PC-3 (cell line): ENCODE results near the gene TMTC2. TPM values are rescaled to one million over a fixed set of nuclear protein-coding genes. Genes with fewer than 3 reads are reported as not detected.

Source experiments
- ATAC-seq: fragments of 200-7000 bp; cut with Tn5 transposase; 2 replicates; pipeline ENCODE4 v1.9.1; 2020; ENCODE audit warnings: mild to moderate bottlenecking, moderate library complexity
- BruUV-seq: library from RNA; stranded (reverse); fragments of 400-500 nt; replicated peaks from 2 replicates; lab custom pipeline; 2021; lab: Mats Ljungman, UMichigan
- CTCF ChIA-PET: fragments of 300-600 bp; sonication (Branson Sonifier 250); formaldehyde crosslinking; loops from one replicate; lab custom pipeline; 2022; ENCODE audit warnings: antibody characterized with exemption; lab: Charles Lee
- POLR2A ChIA-PET: fragments of 300-600 bp; sonication (Branson Sonifier 250); formaldehyde crosslinking; loops from one replicate; lab custom pipeline; 2022; ENCODE audit warnings: antibody characterized with exemption; ENCODE audit not compliant: unreplicated experiment; lab: Charles Lee
- DNase-seq: peaks from one replicate; pipeline ENCODE4 v3.0.0-alpha.2; 2015
- H2AFZ ChIP-seq: fragments of 300-600 bp; sonication (generic); 2 replicates; pipeline ENCODE4 v1.6.0; 2016; ENCODE audit warnings: antibody characterized with exemption, low read length
- H3F3A ChIP-seq: fragments of 300-600 bp; sonication (generic); one replicate; pipeline ENCODE4 v1.6.0; 2017; ENCODE audit warnings: antibody characterized with exemption, low read length, control low read depth, mild to moderate bottlenecking; ENCODE audit not compliant: unreplicated experiment
- H3K27ac ChIP-seq: fragments of 300-600 bp; sonication (generic); 2 replicates; pipeline ENCODE4 v1.5.1; 2016; ENCODE audit warnings: mild to moderate bottlenecking, low read length
- H3K27me3 ChIP-seq: fragments of 300-600 bp; sonication (generic); 2 replicates; pipeline ENCODE4 v1.6.1; 2016; ENCODE audit warnings: low read length, mixed read lengths
- H3K36me3 ChIP-seq: fragments of 300-600 bp; sonication (generic); 2 replicates; pipeline ENCODE4 v1.6.1; 2016; ENCODE audit warnings: low read depth, mixed run types, low read length, mixed read lengths
- H3K4me1 ChIP-seq: fragments of 300-600 bp; sonication (generic); 2 replicates; pipeline ENCODE4 v1.5.1; 2016; ENCODE audit warnings: low read length; ENCODE audit not compliant: insufficient read depth
- H3K4me2 ChIP-seq: fragments of 300-600 bp; sonication (generic); 2 replicates; pipeline ENCODE4 v1.6.0; 2016; ENCODE audit warnings: low read length
- H3K4me3 ChIP-seq: fragments of 300-600 bp; sonication (generic); 2 replicates; pipeline ENCODE4 v1.5.1; 2016; ENCODE audit warnings: mild to moderate bottlenecking, low read length, mixed read lengths
- H3K79me2 ChIP-seq: fragments of 300-600 bp; sonication (generic); 2 replicates; pipeline ENCODE4 v1.6.1; 2017; ENCODE audit warnings: low read length, mixed read lengths
- H3K9ac ChIP-seq: fragments of 300-600 bp; sonication (generic); 2 replicates; pipeline ENCODE4 v1.6.0; 2016; ENCODE audit warnings: mild to moderate bottlenecking, low read length
- H3K9me2 ChIP-seq: fragments of 300-600 bp; sonication (generic); replicated peaks from 2 replicates; pipeline ENCODE4 v1.6.1; 2016; ENCODE audit warnings: mixed run types, low read length, mixed read lengths
- H3K9me3 ChIP-seq: fragments of 300-600 bp; sonication (generic); 2 replicates; pipeline ENCODE4 v1.6.1; 2016; ENCODE audit warnings: low read length, mixed read lengths
- H4K20me1 ChIP-seq: fragments of 300-600 bp; sonication (generic); 2 replicates; pipeline ENCODE4 v1.6.1; 2016; ENCODE audit warnings: low read length, mixed read lengths
- CTCF ChIP-seq: fragments of 300-600 bp; sonication (generic); conservative IDR thresholded peaks from 2 replicates; pipeline ENCODE4 v1.5.1; 2017; ENCODE audit warnings: antibody characterized with exemption, low read depth, mild to moderate bottlenecking, low read length
- EZH2 ChIP-seq: fragments of 300-600 bp; sonication (generic); IDR thresholded peaks from one replicate; pipeline ENCODE4 v1.6.1; 2017; ENCODE audit warnings: antibody characterized with exemption, mild to moderate bottlenecking, low read length; ENCODE audit not compliant: unreplicated experiment
- EZH2phosphoT487 ChIP-seq: fragments of 300-600 bp; sonication (generic); IDR thresholded peaks from 2 replicates; pipeline ENCODE4 v1.6.1; 2018; ENCODE audit warnings: mild to moderate bottlenecking, antibody characterized with exemption, low read length, borderline replicate concordance
- intact Hi-C: fragments of 100-400 bp; cut with micrococcal nuclease; formaldehyde crosslinking; loops from 2 replicates; pipeline ENCODE4 v1.9.0; 2023
- total RNA-seq: library from RNA; depleted of rRNA; stranded (reverse); fragments of >200 nt; gene quantifications from 2 replicates; pipeline ENCODE4 v1.2.3, GENCODE V29; 2014

TMTC2 gene
- total RNA-seq, 1 experiment from 2014 or later, result 10.7 TPM

GRCh38 chr12:83128540-83128939, 441.8 kb downstream of the TMTC2 start:
- no peaks in the 10 kb centered on the region for H3K9me3 ChIP-seq
- no peaks in the 10 kb centered on the region for H3F3A ChIP-seq
- H3K27ac ChIP-seq, result no peak overlapping the region
- no peak overlapping the region for H3K9ac ChIP-seq
- no TSS peak for BruUV-seq
- ATAC-seq (no peak), DNase-seq (no peak)
- CTCF ChIA-PET, result no interaction called here
- POLR2A ChIA-PET, result no interaction called here
- no peaks in the 10 kb centered on the region for H3K79me2 ChIP-seq
- H3K4me3 ChIP-seq, result no peak overlapping the region
- H3K4me1 ChIP-seq, result no peaks in the 10 kb centered on the region
- no peaks in the 10 kb centered on the region for H3K9me2 ChIP-seq
- no peak for TF ChIP-seq EZH2
- intact Hi-C loops, result no loop called here
- H2AFZ ChIP-seq, result no peak overlapping the region
- no peaks in the 10 kb centered on the region for H4K20me1 ChIP-seq
- no peak overlapping the region for H3K4me2 ChIP-seq
- H3K27me3 ChIP-seq, result no peaks in the 10 kb centered on the region
- H3K36me3 ChIP-seq, result no peaks in the 10 kb centered on the region

- Histone ChIP-seq H3K4me3 (no peak overlapping the region), H3K27me3 (no peaks in the 10 kb centered on the region), H3K9me3 (no peaks in the 10 kb centered on the region), H3F3A (no peaks in the 10 kb centered on the region), H3K4me1 (no peaks in the 10 kb centered on the region), H2AFZ (no peak overlapping the region), H3K4me2 (no peak overlapping the region), H3K36me3 (no peaks in the 10 kb centered on the region), H3K9me2 (no peaks in the 10 kb centered on the region), H3K79me2 (no peaks in the 10 kb centered on the region), H3K27ac (no peak overlapping the region), H3K9ac (no peak overlapping the region), H4K20me1 (no peaks in the 10 kb centered on the region)
- DNase-seq (no peak), ATAC-seq (no peak)
- TF ChIP-seq EZH2phosphoT487 (no peak), CTCF (no peak), EZH2 (no peak)
- CTCF ChIA-PET, result no interaction called here
- intact Hi-C loops, result no loop called here
- POLR2A ChIA-PET, result no interaction called here
- no TSS peak for BruUV-seq
Observed at GRCh38 chr12:83130178-83130577, 443.5 kb downstream of the TMTC2 start.

GRCh38 chr12:83132360-83132759, 445.7 kb downstream of the TMTC2 start:
- Histone ChIP-seq H2AFZ (no peak overlapping the region), H3K4me2 (no peak overlapping the region), H4K20me1 (no peaks in the 10 kb centered on the region), H3F3A (no peaks in the 10 kb centered on the region), H3K79me2 (no peaks in the 10 kb centered on the region), H3K27me3 (no peaks in the 10 kb centered on the region), H3K4me1 (no peaks in the 10 kb centered on the region), H3K27ac (no peak overlapping the region), H3K36me3 (no peaks in the 10 kb centered on the region), H3K4me3 (no peak overlapping the region), H3K9ac (no peak overlapping the region), H3K9me3 (no peaks in the 10 kb centered on the region), H3K9me2 (no peaks in the 10 kb centered on the region)
- DNase-seq, result no peak
- no peak for ATAC-seq
- no peak for TF ChIP-seq EZH2phosphoT487
- no peak for TF ChIP-seq CTCF
- no peak for TF ChIP-seq EZH2
- CTCF ChIA-PET, result no interaction called here
- no TSS peak for BruUV-seq
- intact Hi-C loops, result no loop called here
- POLR2A ChIA-PET, result no interaction called here
